Posterior vena cava (tissue), 2 donors: ENCODE results near the gene NDFIP1. TPM values are rescaled to one million over a fixed set of nuclear protein-coding genes. Genes with fewer than 3 reads are reported as not detected.
A peak's percentile ranks its signal among the peaks of the same experiment; 100 is the strongest.

Source experiments
- DNase-seq: peaks from one replicate; pipeline ENCODE4 v3.0.0-alpha.2; 2020; ENCODE audit warnings: low spot score
- intact Hi-C, 2 donors: fragments of 100-400 bp; cut with DNase I; formaldehyde crosslinking; loops; one replicate each; pipeline versions ENCODE4 v1.14.1 to v1.14.2; 2022 to 2023
- long read RNA-seq, 2 donors: library from polyadenylated mRNA; unstranded; transcript quantifications; one replicate each; pipeline ENCODE4 v2.0.0, GENCODE V29; 2020 to 2021
- total RNA-seq, 2 donors: library from RNA; stranded (reverse); fragmentation: NEBNext Ultra II Directional; extraction: Animal tissue kit (Norgen Biotek cat#: 25700); gene quantifications; one replicate each; pipeline ENCODE4 v1.2.1, GENCODE V29; 2021
- donor health status: DM: yes; HTN: yes; CAD: no.
- donor health status: DM: yes; HTN: yes; CAD: no.

The NDFIP1 gene, protein sequence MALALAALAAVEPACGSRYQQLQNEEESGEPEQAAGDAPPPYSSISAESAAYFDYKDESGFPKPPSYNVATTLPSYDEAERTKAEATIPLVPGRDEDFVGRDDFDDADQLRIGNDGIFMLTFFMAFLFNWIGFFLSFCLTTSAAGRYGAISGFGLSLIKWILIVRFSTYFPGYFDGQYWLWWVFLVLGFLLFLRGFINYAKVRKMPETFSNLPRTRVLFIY
- total RNA-seq = 10 to 100 TPM; 78.5 to 81.0 TPM
- long read RNA-seq, donor 1, full-length matches to known transcripts = 53 of 63 reads
- long read RNA-seq, donor 1, partial matches to known transcripts = 2 of 63 reads
- long read RNA-seq, donor 1, other reads (novel, unspliced or antisense) = 8 of 63 reads
- long read RNA-seq, donor 2, transcript NDFIP1-201 (8 exons, 3,851 nt) = major isoform, 99 of 125 reads
- long read RNA-seq, donor 2, partial matches to known transcripts = 9 of 125 reads
- long read RNA-seq, donor 2, other reads (novel, unspliced or antisense) = 17 of 125 reads

DNA sequence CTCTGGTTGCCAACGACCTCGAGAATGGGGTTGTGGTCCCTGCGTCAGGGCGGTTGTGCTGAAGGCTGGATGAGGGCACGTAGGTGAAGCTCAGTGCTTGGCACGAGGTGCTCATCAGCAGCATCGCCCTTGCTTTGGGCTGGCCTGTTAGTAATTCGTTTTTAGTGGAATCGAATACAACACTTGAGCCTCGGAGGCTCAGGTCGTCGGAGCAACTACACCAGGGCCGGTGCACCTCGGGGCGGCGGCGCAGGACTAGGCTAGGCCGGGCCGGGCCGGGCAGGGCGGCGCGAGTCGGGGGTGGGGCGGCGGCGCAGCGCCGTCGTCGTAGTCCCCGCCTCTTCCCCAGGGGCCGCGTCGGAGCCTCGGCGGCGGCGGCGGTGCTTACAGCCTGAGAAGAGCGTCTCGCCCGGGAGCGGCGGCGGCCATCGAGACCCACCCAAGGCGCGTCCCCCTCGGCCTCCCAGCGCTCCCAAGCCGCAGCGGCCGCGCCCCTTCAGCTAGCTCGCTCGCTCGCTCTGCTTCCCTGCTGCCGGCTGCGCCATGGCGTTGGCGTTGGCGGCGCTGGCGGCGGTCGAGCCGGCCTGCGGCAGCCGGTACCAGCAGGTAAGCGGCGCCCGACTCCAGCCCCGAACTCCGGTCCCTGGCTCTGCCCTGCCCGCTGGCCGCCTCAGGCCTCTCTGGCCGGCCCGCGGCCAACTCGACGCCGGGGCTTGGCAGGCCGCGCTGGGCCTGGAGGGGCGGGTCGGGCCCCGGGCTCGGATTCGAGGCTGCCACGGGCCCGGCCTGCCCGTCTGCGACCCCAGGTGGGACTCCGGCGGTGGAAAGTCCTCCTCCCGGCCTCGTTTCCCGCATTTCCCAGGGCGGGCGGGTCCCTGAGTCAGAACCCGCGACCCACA lies at the start of gene NDFIP1:
Gene NDFIP1, plus strand, starts transcription at position 348 of the 899 bp plus-strand sequence. Its CDS starts 196 bp downstream, at position 544.
- intact Hi-C loops = no loop called here
- DNase-seq = peak; percentile 96

DNA sequence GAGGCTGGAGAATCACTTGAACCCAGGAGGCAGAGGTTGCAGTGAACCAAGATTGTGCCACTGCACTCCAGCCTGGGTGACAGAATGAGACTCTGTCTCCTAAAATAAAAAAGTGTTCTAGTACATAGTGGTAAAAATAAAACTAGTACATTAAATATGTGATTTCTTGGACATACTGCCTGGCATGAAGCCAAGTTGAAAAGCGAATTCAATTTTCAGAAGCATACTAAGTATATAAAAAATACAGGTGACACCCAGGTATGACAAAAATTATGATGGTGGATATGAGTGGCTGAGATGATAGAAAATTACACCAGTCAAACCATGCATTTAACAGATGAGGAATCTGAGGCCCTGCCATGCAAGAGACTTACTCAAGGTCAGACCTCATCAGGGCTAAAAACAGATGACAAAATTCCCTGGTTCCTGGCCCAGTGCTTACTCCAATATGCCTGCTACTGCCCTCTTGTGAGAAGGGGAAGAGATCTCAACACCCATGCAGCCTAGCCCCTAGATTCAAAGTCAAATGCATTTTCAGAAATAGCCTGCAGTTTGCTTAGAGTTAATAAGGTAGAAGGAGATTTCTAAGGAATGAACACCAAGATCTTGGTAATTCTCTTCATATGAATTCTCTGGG lies 49.2 kb upstream of the NDFIP1 start:
- intact Hi-C loops = no loop called here
- DNase-seq = no peak

DNA sequence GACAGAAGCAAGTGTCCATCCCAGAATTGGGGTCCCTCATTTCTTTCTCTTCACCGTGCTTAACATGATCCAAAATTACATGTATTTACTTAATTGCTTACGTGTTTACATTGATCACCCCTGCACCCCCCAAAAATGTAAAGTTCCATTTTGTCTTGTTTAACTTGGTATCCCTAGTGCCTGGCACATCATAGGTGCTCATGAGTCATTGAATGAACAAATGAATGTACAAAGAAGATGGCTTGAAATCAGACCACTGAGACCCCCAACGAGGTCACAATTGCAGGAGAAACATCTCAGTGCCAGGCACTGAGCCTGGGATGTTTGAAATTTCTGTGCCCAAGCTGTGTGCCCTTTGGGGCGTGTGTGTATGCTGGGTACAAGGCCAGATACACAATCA lies 45.2 kb upstream of the NDFIP1 start:
- intact Hi-C loops = loop anchor here in 1 of 2 donors (5.0 kb wide), 1 partner anchor 36 kb away; no protein-coding TSS in a partner anchor

DNA sequence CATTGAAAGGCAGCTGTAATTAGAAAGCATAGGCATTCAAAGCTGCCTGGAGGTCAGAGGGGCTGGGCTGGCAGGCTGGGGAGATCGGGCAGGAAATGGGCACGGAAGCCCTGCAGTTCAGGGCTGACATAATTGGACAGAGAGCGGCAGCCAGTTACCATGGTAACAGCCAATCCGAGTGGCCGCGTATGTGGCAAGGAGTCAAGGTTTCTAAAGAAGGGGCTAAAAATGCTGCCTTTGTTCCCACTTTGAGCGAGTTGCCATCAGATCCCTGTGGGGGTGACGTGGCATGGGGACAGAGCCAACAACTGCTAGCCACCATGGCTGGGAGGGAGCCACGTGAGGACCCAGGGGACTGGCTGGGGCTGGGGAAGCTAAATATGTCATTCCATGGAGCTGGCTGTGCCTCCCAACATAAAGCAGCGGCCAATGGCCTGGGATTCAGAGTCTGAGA lies 44.7 kb upstream of the NDFIP1 start:
- DNase-seq = peak; percentile 94
- intact Hi-C loops = loop anchor here in 1 of 2 donors (5.0 kb wide), 1 partner anchor 37 kb away; no protein-coding TSS in a partner anchor

More for the DNA sequence above, 45.2 kb upstream of the NDFIP1 start:
- no peak for DNase-seq

DNA sequence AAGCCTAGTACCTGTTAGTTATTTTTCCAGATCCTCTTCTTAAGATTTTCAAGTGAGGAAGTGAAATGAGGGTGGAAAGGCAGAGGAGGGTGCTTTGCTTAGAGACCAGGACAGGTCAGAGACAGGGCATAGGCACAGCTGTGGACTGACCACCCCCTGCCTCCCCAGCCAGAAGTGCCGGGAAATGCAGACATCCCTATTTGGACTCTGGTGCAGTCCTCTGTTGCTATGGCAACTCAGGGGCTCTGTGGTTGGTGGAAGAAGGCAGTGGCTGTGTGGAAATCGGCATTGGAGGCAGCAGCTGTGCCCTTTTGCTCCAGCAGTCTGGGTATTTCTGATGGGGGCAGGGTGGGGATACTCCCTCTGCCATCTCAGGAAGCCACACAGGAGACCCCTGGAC lies 43.3 kb upstream of the NDFIP1 start:
- no peak for DNase-seq
- intact Hi-C loops = loop anchor here in 1 of 2 donors (1.0 to 5.0 kb wide), 2 partner anchors 17 to 967 kb away; no protein-coding TSS in a partner anchor

DNA sequence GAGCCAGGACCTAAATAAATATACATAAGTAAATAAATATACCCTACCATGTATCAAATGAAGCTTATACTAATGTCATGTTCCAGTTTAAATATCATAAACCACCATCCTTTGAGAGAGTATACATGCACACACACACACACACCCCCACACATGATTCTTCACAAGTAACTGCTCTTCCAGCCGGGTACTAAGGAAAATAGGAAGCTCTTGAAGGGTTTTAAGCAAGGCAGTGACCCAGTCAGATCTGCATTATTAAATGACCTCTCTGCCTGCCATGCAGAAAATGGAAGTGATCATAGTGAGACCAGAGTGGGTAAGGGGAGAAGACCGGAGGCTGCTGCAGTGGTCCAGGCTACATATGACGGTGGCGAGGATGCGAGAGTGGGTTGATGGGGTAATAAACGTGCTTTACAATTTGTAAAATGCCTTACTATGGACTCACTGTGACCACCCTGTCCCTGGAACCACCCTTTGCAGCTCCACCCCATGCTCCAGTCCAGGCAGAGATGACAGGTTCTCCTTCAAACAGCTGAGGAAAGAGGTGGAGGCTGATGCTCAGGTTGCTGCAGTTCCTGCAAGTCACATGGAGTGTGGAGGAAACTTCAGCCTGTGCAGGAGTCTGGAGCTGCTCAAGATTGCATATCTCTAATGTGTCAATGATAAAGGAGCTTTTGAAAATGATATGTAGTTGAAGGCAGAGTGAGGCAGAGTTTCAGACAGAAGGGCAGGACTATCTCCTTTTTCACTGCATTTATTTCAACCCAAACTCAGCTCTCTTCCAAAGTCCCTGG lies 38.8 kb upstream of the NDFIP1 start:
- intact Hi-C loops = loop anchor here in 1 of 2 donors (2.0 to 5.0 kb wide), 2 partner anchors 73 to 962 kb away; no protein-coding TSS in a partner anchor

DNA sequence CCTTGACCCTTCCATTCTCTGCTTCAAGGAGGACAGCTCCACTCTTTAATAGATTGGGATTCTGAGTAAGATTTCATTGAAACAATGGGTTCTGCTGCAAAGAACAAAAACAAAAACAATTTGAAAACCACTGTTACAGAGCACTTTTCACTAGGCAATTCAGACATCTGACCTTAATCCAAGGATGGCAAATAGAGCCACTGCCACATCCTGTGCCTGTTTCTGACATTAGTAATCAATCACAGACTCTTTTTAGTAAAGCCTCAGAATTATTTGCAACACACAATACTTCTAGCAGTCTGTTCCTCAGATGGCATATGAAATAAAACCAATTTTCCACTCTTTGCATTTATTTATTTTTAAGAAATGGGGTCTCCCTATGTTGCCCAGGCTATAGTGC lies 37.8 kb upstream of the NDFIP1 start:
- DNase-seq = no peak
- intact Hi-C loops = loop anchor here in 1 of 2 donors (2.0 kb wide), 1 partner anchor 72 kb away; no protein-coding TSS in a partner anchor

More for the DNA sequence above, 38.8 kb upstream of the NDFIP1 start:
- no peak for DNase-seq

DNA sequence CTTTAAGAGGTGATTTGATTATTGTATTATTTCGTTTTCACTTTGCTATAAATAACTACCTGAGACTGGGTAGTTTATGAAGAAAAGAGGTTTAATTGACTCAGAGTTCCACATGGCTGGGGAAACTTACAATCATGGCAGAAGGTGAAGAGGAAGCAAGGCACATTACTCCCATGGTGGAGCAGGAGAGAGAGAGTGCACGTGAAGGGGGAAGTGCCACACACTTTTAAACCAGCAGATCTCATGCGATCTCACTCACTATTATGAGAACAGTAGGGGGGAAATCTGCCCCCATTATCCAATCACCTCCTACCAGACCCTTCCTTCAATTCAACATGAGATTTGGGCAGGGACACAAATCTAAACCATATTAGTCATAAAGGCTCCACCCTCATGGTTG lies 36.1 kb upstream of the NDFIP1 start:
- intact Hi-C loops = no loop called here
- DNase-seq = no peak

DNA sequence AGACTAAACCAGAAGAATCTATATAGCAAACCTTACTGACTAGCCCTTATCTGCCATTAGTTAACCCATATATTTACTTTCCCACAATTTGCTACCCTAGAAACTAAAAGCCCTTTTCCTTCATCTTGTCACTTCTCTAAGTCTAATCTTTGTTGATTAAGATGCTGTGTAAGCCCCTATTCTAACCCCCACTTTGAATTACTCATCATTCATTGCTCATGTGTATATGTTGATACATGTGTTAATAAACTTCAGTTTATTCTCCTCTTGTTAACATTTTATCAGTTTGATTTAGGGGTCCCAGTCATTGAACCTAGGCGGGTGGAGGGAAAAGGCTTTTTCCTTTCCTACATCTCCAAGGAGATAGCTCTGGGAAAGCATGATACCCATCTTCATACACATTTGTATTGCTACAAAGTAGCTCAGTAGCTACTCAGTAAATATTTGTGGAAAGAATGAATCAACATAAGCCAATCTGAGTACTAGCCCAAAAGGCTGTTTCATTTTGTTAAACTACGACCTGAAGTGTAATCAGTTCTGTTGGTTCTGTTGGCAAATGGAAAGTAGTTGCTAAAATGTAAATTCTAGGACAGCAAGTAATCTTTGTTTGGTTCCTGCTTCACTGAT lies 35.1 kb upstream of the NDFIP1 start:
- intact Hi-C loops = no loop called here
- no peak for DNase-seq

DNA sequence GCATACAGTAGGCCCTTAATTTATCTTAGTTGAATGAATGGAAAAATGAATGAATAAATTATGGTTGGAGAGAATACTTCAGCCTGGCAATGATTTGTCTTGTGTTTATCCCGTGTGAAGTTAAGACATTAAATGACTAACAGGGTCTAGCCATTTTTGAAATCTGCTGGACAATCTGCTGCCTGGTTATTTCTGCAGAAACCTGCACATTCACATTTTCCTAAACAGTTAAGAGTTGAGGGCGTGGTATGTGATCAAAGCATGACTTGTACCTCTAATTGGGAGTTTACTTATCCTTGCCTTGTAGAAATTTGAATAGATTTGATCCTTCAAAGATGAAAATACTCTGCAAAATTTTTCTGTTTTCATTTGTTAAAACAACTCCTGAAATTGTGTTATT lies 34.6 kb upstream of the NDFIP1 start:
- intact Hi-C loops = no loop called here

DNA sequence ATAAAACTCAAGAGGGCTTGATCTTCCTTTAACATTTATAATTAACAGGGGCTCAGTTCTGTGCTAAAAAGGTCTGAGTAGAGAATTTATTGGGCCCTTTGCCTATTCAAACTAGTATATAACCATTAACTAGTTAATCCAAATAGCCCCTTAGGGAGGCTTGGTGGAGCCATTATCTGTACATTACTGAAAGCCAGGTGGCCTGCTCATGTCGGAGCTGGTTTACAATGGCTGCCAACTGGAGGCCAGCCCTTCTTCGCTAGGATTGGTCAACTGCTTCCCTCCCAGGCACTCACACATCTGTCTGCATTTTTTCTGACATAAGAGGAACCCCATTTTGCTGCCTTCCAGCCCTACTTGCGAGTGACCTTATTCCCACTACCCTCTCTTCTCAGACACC lies 30.4 kb upstream of the NDFIP1 start:
- no peak for DNase-seq
- intact Hi-C loops = no loop called here

More for the DNA sequence above, 34.6 kb upstream of the NDFIP1 start:
- DNase-seq = no peak

DNA sequence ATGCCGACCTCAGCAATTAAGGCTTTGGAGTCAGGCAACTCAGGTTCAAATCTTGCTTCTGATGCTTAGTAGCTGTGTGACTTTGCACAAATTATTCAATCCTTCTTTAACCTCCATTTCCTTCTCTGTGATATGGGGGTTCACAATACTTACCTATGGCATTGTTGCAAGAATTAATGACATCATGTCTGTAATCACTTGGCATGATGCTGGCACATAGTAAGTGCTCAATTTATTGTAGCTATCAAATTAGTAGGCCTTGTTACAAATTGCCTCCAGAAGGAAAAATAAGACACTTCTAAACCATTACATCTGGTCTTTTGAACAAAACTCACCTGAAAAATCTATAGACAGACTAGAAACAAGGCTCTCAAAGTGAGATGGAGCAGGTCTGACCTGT lies 29.9 kb upstream of the NDFIP1 start:
- intact Hi-C loops = no loop called here

DNA sequence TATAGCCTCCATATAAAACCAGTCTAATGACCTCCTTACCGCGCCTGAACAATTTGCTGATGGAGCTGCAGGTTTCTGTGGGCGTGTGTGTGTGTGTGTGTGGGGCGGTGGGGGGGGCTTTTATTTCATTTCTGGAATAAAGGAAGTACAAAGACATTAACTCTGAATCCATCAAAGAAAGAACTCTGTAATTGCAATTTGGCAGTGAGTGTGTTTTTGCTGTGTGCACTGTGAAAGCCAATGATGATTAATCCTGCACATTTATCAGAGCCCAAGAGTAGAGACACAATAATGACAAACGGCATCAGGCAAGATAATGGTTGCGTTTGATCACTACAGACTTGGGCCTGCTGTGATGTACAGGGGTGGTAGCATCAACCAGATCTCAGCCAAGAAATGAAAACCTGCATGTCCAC lies 29.3 kb upstream of the NDFIP1 start:
- intact Hi-C loops = no loop called here
- DNase-seq = no peak

More for the DNA sequence above, 29.9 kb upstream of the NDFIP1 start:
- DNase-seq = no peak

DNA sequence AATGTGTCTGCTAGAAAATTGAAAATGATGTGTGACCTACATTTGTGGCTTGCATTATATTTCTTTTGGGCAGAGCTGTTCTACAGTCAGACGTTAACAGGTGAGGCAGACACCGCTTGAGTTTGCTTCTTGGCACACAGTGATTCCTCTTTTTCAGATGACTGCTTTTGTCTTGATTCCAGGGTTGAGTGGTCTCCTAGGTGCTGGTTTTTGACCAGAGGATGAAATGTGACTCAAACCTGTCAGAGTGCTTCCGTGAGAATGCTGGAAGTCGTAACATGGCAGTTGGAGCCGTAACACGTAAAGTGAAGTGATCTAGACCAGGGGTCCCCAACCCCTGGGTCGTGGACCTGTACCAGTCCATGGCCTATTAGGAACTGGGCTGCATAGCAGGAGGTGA lies 28.3 kb upstream of the NDFIP1 start:
- no peak for DNase-seq
- intact Hi-C loops = no loop called here

DNA sequence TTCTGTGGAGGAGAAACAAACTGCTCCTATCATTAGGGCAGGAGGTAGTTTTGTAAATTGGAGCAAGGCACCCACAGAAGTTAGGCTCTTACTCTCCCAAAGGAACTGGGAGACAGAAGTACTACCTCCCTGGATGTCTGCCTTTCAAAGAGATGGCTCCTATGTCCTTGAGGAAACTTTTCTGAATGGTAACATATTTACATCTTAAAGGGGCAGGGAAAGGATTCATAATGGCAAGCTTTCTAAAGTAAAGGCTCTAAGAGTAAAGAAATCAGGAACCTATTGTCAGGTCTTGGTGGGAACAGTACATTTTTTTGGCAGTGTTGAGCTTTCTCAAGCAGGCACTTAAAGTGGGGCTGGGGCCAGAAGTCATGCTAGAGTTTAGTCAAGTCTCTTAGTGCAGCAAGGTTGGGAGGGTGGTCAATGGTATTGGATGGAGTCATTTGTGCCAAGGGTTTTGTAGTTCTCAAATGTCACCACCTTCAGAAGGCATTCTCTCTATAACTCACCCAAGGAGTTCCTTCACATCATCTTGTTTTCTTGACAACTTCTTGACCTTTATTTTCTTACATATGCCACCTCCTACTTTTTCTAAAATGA lies 26.3 kb upstream of the NDFIP1 start:
- DNase-seq = no peak
- intact Hi-C loops = loop anchor here in 1 of 2 donors (1.0 kb wide), 1 partner anchor 17 kb away; no protein-coding TSS in a partner anchor

DNA sequence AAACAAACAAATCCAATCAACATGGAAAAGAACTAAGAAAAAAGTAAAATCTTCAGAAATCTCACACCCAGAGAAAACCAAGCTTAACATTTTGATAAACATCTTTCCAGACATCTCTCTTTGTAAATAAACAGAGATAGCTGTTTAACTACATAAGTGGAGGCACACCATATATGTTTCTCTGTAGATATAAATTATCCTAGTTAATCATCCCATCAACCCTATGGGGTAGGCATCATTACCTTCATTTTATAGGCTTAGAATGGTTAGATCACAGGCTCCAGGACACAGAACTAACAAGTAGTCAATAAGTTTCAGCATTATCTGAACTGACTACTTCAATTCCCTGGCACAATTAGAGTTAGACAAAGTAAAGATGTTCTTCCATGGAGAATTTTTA lies 22.4 kb upstream of the NDFIP1 start:
- intact Hi-C loops = no loop called here
- DNase-seq = no peak

DNA sequence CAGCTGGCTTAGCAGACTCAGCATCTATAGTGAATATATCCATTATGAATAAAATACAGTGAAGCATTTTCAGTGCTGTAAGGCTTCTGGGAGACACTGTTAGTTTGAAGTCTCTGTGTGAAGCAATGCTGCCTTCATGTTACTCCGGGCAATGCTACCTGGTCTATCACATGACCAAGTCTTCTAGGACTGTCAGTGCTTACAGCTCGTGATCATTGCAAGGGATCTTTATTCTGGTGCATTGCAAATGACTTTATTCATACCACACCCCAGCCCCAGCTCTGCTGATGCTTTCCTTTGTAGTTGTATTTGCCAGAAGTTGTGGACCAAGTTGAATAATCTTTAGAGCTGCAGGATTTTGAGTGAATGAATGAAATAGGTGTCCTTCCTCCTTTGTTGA lies 21.9 kb upstream of the NDFIP1 start:
- DNase-seq = no peak
- intact Hi-C loops = no loop called here
